ENCODE measurements around the gene HPSE. TPM values are rescaled to one million over a fixed set of nuclear protein-coding genes. Genes with fewer than 3 reads are reported as not detected.

Gene HPSE
- polyA plus RNA-seq, 4 donors, result 0.70 to 1.7 (median 1.00) TPM

DNA sequence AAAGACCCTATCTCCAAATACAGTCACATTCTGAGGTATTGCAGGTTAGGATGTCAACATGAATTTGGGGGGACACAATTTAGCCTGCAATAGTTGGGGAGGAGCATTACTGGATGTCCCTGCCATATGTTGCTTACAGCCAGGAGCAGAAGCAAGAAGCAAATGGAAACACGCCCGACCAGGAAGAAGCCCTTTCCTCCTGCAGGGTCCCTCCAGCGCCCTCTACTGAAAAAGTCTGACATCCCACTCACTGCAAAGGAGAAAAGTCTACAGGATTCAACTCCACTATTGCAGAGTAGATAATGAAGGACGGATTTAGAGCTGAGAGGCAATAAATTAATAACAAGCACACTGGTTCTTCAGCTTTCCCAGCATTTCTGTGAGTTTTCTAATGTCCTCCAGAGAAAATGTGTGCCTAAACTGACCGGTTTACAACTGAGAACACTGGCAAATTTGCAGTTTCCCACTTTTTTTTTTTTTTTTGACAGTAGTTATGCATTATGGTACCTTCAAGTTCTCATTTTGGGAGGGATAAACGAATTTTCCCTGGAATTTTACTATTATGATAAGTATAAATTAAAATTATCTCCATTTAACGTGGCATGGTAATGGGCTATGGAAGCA lies 81.8 kb downstream of the HPSE start:
- peak in 3 of 4 donors; percentile 9 to 44 (median 14) for DNase-seq (ENCODE audit: low read depth in 4 of 4, low spot score in 2 of 4)

GRCh38 chr4:83251447-83251830 lies 83.2 kb downstream of the HPSE start:
- no peak for DNase-seq (ENCODE audit: low read depth in 4 of 4, low spot score in 2 of 4)

DNA sequence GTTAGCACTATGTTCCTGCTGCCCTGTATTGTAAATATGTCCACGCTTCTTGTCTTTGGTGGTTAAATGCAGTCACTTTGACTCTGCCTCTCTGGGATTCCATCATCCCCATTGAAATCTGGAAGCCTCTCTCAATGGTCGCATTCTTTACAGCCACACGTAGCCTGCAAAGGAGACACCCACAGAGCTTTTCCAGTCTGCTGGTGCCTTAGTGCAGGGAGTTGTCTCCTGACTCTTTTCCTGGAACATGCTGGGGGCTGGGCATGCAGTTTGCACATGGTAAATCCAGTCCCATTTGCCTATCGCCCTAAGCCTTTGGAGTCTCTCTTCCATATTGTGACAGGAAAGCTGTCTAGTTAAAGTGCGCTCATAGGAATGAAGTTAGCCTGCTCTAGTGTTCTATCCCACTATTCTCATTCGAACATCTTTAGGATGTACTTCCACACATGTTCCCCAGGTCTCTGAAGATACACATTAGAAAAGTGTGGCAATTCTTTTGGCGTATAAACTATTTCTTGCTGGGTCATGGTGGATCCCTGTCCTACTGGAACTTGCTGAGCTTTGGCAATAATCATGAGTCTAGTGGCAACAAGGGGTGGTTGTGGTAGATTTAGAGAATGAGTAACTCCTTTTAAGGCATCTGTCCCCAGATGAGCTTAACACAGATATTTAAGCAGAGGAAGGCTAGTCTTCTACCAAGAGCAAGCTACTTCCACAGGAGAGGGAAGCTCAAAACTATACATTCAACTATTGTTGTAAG lies 83.8 kb downstream of the HPSE start:
- DNase-seq (ENCODE audit: low read depth in 4 of 4, low spot score in 2 of 4), result no peak

GRCh38 chr4:83248486-83248885 lies 86.2 kb downstream of the HPSE start:
- no peak for DNase-seq (ENCODE audit: low read depth in 4 of 4, low spot score in 2 of 4)

- no peak for DNase-seq (ENCODE audit: low read depth in 4 of 4, low spot score in 2 of 4)
Observed at GRCh38 chr4:83247415-83248357, 87.0 kb downstream of the HPSE start.

Other genes starting within 250 kb of the HPSE start
- 1 to 10 TPM; 2.3 to 3.4 (median 3.2) TPM for gene PLAC8, start 220.1 kb downstream of the HPSE start, polyA plus RNA-seq (ENCODE audit: insufficient read length in 4 of 4)
- 10 to 100 TPM; 14.7 to 16.6 (median 16.4) TPM for gene COQ2, start 50.0 kb downstream of the HPSE start, polyA plus RNA-seq (ENCODE audit: insufficient read length in 4 of 4)
- 10 to 100 TPM; 16.5 to 18.2 (median 17.5) TPM for gene HELQ, start 121.0 kb upstream of the HPSE start, polyA plus RNA-seq (ENCODE audit: insufficient read length in 4 of 4)
- 10 to 100 TPM; 55.8 to 80.1 (median 68.2) TPM for gene MRPS18C, start 121.2 kb upstream of the HPSE start, polyA plus RNA-seq (ENCODE audit: insufficient read length in 4 of 4)
- 10 to 100 TPM; 22.1 to 32.0 (median 25.6) TPM for gene ABRAXAS1, start 150.3 kb upstream of the HPSE start, polyA plus RNA-seq (ENCODE audit: insufficient read length in 4 of 4)
- gene GPAT3, start 201.3 kb upstream of the HPSE start, polyA plus RNA-seq (ENCODE audit: insufficient read length in 4 of 4), result 10 to 100 TPM; 16.6 to 26.7 (median 18.3) TPM